ENCODE measurements around the gene PCDHGA1. TPM values are rescaled to one million over a fixed set of nuclear protein-coding genes. Genes with fewer than 3 reads are reported as not detected.

The PCDHGA1 gene
- total and polyA plus RNA-seq, 2 experiments from 2014 or later, result 0.33 TPM; not detected in 1

DNA sequence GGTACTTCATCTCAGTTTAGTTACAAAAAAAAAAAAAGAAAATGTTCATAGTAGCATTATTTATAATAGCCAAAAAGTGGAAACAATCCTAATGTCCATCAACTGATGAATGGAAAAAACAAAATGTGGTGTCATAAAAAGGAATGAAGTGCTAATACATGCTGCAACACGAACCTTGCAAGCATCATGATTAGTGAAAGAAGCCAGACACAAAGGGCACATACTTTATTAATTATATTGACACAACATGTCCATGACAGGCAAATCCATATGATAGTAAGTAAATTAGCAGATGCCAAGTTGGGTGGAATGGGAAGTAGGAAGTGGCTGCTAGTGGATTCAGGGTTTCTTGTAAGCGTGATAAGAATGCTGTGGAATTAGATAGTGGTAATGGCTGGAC, 212.7 kb downstream of the PCDHGA1 start:
- WGBS (ENCODE audit: low lambda C conversion rate, missing lambda C conversion rate), result 75% methylated on average over 2 of the region's 2 CpGs
- no peak overlapping the region for H3K4me2 ChIP-seq

DNA sequence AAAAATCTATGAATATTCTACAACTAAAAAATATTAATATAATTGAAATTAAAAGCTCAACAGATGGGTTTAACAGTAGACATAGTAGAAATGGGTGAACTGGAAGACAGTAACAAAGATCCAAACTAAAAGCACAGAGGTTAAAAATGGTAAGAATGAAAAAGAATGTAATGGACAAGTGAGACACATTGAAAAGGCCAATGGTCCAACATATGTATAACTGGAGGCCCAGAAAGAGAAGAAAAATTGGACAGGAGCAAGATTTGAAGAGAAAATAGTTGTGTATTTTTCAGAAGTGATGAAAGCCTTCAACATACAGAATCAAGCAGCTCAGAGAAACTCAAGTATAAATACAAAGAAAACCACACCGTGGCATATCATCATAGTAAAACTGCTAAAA, 217.2 kb downstream of the PCDHGA1 start:
- 96% methylated on average over 1 of the region's 1 CpG for WGBS (ENCODE audit: low lambda C conversion rate, missing lambda C conversion rate)
- Histone ChIP-seq H3K27me3 (no peaks in the 10 kb centered on the region), H3K4me3 (no peak overlapping the region), H3K79me2 (peaks cover 3% of the 10 kb centered on the region), H3K4me2 (no peak overlapping the region), H3K36me3 (replicated peaks; ENCODE audit: insufficient read depth, low read depth) (peaks cover 14% of the 10 kb centered on the region), H3K4me1 (ENCODE audit: insufficient read depth) (no peaks in the 10 kb centered on the region), H4K20me1 (ENCODE audit: insufficient read depth, poor library complexity, severe bottlenecking) (no peaks in the 10 kb centered on the region), H2AFZ (no peak overlapping the region), H3K9me3 (ENCODE audit: low read depth) (peaks cover 23% of the 10 kb centered on the region), H3K27ac (no peak overlapping the region), H3K9me2 (replicated peaks; ENCODE audit: insufficient read depth) (no peaks in the 10 kb centered on the region)
- TF ChIP-seq EZH2 (IDR thresholded peaks at IDR 0.05; ENCODE audit: borderline replicate concordance) (no peak), EZH2phosphoT487 (IDR thresholded peaks at IDR 0.05; ENCODE audit: low read depth, severe bottlenecking, unreplicated experiment) (no peak)
- TF ChIP-seq, protein P1, sequence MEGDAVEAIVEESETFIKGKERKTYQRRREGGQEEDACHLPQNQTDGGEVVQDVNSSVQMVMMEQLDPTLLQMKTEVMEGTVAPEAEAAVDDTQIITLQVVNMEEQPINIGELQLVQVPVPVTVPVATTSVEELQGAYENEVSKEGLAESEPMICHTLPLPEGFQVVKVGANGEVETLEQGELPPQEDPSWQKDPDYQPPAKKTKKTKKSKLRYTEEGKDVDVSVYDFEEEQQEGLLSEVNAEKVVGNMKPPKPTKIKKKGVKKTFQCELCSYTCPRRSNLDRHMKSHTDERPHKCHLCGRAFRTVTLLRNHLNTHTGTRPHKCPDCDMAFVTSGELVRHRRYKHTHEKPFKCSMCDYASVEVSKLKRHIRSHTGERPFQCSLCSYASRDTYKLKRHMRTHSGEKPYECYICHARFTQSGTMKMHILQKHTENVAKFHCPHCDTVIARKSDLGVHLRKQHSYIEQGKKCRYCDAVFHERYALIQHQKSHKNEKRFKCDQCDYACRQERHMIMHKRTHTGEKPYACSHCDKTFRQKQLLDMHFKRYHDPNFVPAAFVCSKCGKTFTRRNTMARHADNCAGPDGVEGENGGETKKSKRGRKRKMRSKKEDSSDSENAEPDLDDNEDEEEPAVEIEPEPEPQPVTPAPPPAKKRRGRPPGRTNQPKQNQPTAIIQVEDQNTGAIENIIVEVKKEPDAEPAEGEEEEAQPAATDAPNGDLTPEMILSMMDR (IDR thresholded peaks at IDR 0.05; ENCODE audit: poor library complexity), result no peak
- DNase-seq (ENCODE audit: low spot score), result no peak

More for the DNA sequence above, 212.7 kb downstream of the PCDHGA1 start:
- H3K9me3 ChIP-seq (ENCODE audit: low read depth), result peaks cover 14% of the 10 kb centered on the region
- TF ChIP-seq, protein P1 (IDR thresholded peaks at IDR 0.05; ENCODE audit: poor library complexity), result no peak
- TF ChIP-seq EZH2 (IDR thresholded peaks at IDR 0.05; ENCODE audit: borderline replicate concordance) (no peak), EZH2phosphoT487 (IDR thresholded peaks at IDR 0.05; ENCODE audit: low read depth, severe bottlenecking, unreplicated experiment) (no peak)
- H3K27me3 ChIP-seq, result no peaks in the 10 kb centered on the region
- no peaks in the 10 kb centered on the region for H3K9me2 ChIP-seq (replicated peaks; ENCODE audit: insufficient read depth)
- H3K27ac ChIP-seq, result no peak overlapping the region
- no peak overlapping the region for H3K4me3 ChIP-seq
- no peaks in the 10 kb centered on the region for H3K4me1 ChIP-seq (ENCODE audit: insufficient read depth)
- H2AFZ ChIP-seq, result no peak overlapping the region
- no peak for DNase-seq (ENCODE audit: low spot score)
- H3K79me2 ChIP-seq, result peaks cover 2% of the 10 kb centered on the region
- no peaks in the 10 kb centered on the region for H3K36me3 ChIP-seq (replicated peaks; ENCODE audit: insufficient read depth, low read depth)
- H4K20me1 ChIP-seq (ENCODE audit: insufficient read depth, poor library complexity, severe bottlenecking), result no peaks in the 10 kb centered on the region

DNA sequence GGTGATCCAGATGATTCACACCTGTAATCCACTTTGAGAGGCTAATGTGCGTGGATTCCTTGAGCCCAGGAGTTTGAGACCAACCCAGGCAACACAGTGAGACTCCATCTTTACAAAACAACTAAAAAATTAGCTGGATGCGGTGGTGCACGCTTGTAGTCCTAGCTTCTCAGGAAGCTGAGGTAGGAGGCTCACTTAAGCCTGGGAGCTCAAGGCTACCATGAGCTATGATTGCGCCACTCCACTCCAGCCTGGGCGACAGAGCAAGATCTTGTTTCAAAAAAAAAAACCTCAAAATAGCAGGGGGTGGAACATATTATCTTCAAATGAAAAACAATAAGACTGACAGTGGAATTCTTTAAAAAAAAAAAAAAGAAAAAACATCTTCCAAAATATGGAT, 217.6 kb downstream of the PCDHGA1 start:
- no peak overlapping the region for H3K4me2 ChIP-seq
- TF ChIP-seq EZH2phosphoT487 (IDR thresholded peaks at IDR 0.05; ENCODE audit: low read depth, severe bottlenecking, unreplicated experiment) (no peak), EZH2 (IDR thresholded peaks at IDR 0.05; ENCODE audit: borderline replicate concordance) (no peak)
- TF ChIP-seq, protein P1 (IDR thresholded peaks at IDR 0.05; ENCODE audit: poor library complexity), result no peak
- H3K9me3 ChIP-seq (ENCODE audit: low read depth), result peaks cover 23% of the 10 kb centered on the region
- no peak for DNase-seq (ENCODE audit: low spot score)
- no peaks in the 10 kb centered on the region for H4K20me1 ChIP-seq (ENCODE audit: insufficient read depth, poor library complexity, severe bottlenecking)
- no peak overlapping the region for H2AFZ ChIP-seq
- H3K27me3 ChIP-seq, result no peaks in the 10 kb centered on the region
- H3K4me3 ChIP-seq, result no peak overlapping the region
- H3K9me2 ChIP-seq (replicated peaks; ENCODE audit: insufficient read depth), result no peaks in the 10 kb centered on the region
- H3K4me1 ChIP-seq (ENCODE audit: insufficient read depth), result no peaks in the 10 kb centered on the region
- 100% methylated on average over 5 of the region's 5 CpGs for WGBS (ENCODE audit: low lambda C conversion rate, missing lambda C conversion rate)
- H3K79me2 ChIP-seq, result peaks cover 7% of the 10 kb centered on the region
- peaks cover 14% of the 10 kb centered on the region for H3K36me3 ChIP-seq (replicated peaks; ENCODE audit: insufficient read depth, low read depth)
- H3K27ac ChIP-seq, result no peak overlapping the region

Data from hepatocyte (in vitro differentiated cells).